GM10266 (cell line): ENCODE measurements around the gene GBF1.

Source experiments
- DNase-seq: peaks from one replicate; pipeline ENCODE4 v3.0.0; 2012; ENCODE audit errors: extremely low spot score
- TF ChIP-seq, protein P1 (sequence below): IDR thresholded peaks from 2 replicates; pipeline ENCODE4 v1.5.1; 2012; ENCODE audit warnings: mild to moderate bottlenecking, low read depth; ENCODE audit not compliant: control insufficient read depth, insufficient read depth; ENCODE audit errors: missing control alignments

The GBF1 gene

DNA sequence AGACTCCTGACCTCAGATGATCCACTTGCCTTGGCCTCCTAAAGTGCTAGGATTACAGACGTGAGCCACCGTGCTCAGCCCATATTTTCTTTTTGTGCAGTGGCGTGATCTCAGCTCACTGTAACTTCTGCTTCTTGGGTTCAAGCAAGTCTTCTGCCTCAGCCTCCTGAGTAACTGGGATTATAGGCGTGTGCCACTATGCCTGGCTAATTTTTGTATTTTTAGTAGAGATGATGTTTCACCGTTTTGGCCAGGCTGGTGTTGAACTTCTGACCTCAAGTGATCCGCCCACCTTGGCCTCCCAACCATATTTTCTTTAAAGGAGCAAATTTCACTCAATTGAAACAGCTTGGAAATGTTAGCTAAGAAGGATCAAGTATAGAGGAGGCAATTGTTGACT lies 16.5 kb downstream of the GBF1 start:
- TF ChIP-seq, protein P1, sequence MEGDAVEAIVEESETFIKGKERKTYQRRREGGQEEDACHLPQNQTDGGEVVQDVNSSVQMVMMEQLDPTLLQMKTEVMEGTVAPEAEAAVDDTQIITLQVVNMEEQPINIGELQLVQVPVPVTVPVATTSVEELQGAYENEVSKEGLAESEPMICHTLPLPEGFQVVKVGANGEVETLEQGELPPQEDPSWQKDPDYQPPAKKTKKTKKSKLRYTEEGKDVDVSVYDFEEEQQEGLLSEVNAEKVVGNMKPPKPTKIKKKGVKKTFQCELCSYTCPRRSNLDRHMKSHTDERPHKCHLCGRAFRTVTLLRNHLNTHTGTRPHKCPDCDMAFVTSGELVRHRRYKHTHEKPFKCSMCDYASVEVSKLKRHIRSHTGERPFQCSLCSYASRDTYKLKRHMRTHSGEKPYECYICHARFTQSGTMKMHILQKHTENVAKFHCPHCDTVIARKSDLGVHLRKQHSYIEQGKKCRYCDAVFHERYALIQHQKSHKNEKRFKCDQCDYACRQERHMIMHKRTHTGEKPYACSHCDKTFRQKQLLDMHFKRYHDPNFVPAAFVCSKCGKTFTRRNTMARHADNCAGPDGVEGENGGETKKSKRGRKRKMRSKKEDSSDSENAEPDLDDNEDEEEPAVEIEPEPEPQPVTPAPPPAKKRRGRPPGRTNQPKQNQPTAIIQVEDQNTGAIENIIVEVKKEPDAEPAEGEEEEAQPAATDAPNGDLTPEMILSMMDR, result no peak
- DNase-seq, result no peak

DNA sequence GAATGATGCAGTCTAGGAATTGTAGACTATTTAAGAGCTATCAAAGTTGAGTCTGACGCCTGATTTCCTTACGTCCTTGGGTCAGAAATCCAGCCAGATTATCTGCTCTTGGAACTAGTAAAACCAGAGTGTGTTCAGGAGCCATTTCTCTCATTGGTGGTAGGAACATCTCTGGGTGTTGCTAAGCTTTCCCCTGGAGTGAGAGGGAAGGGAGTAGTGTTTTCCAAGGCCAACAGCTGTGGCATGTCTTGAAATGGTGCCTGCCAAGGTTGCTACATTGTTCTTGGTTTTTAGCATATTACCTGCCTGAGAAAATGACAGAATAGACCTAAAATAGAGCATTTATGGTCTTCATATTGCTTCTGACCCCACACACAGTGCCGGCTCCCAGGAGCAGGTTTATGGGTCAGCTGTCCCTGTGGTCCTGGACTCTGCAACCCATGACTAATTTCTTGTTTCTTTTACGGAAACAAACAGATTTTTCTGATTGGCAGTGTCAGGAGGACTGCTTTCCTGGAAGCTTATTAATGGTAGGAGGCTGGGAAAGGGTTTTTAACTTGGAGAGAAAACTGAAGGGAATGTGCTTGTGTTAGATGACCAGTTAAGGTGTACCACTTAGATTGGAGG lies 17.5 kb downstream of the GBF1 start:
- TF ChIP-seq, protein P1, result no peak
- DNase-seq, result no peak

DNA sequence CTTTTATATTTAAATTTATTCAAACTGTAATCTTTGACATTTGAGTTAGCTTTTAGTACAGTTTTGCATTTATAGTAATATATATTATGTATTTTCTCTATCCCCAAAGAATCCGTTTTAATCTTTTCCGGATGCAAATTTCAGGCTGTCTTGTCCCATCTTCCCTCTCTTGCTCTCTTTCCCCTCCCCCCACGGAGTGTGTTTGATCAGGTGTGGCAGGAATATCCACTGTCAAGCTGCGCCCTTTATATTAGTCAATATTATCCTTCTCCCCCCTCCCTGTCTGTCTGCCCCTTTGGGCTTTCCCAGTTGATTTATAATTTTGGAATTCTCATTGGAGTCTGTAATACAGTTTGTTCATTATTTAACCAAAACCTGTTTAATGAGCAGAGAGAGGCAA lies 19.0 kb downstream of the GBF1 start:
- TF ChIP-seq, protein P1, result no peak
- no peak for DNase-seq

DNA sequence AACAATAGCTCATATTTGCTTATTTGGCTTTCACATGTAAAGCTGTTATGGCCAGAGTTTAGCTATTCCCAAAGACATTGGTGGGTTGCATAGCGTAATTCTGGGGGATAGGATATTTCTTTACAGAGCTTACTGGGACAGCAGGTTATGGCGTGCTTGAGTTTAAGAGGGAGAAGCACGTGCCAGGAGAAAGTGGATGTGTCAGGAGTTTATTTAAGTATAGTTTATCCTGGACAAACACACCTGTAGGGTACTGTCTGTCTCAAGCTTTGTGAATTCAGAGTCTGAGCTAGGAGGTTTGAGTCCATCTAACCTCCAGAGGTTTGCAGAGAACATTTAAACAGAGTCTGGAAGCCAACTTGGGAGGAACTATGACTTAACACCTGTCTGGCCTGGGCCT lies 21.3 kb downstream of the GBF1 start:
- TF ChIP-seq, protein P1, result no peak

DNA sequence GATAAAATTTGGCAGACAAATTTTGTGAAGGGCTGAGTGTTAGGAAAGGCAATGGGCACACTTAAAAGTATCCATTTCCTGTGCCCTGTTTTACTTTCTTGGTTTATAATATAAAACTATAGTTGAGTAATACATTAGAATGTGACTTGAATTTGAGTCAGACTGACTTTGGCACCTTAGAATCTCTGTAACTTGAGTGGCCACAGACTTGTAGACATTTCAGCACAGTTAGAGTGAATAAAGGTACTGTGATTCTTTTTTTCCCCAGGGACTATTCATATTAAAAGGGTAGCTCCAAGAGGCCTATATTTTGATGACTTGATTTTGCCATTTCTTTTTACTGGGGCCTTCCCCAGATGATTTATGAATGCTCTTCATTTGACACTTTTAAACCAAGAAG lies 22.4 kb downstream of the GBF1 start:
- TF ChIP-seq, protein P1, result no peak

More for the DNA sequence above, 21.3 kb downstream of the GBF1 start:
- DNase-seq, result no peak

DNA sequence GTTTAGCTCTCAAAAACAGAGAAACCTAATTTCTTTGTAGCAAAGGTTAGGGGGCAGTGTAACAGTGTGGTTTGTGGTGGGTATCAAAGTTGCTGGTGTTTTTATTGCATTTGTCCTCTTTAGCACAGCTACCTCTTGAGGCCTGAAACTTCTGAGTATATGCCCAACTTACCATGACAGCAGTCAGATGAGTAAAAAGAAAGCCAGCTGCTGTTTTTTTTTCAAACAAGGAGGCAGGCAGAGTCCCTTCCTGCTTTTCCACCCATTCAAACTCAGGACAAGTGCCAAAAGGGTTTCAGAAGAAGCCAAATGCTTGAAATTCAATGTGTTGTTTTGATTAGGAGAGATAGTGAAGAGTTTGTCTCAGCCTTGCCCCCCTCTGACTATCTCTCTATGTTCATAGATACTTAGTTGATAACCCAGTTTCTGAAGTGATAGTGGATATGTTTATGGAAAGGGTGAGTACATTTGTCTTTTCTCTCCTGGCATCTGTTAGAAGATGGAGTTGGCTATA lies 23.1 kb downstream of the GBF1 start:
- DNase-seq, result no peak
- TF ChIP-seq, protein P1, result peak; percentile 21

More for the DNA sequence above, 22.4 kb downstream of the GBF1 start:
- no peak for DNase-seq

DNA sequence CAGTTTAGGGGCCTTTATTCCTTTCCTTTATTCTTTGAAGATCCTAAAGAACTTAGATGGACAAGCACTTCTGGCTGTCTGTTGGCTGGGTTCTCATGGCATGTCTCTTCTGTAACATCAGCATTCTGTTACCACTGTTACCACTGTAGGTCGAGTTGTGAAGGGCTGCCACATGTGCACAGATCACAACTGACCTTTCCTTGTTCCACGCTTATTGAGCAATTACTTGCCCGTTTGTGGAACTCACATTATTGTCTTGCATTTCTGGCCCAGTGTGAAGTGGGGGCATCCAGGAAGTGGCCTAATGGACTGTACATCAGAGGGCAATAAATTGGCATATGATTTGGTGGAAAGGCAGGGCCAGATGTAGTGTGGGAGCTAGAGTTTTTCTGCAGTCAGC lies 23.7 kb downstream of the GBF1 start:
- DNase-seq, result no peak
- TF ChIP-seq, protein P1, result no peak
